ENCODE results near the gene DCC.
"Not testable (repeated sequence)": the region's sequence is repeated elsewhere in the genome, so short reads cannot be mapped to it uniquely, and the experiment has no call there.

DCC gene

GRCh38 chr18:52349498-52349897 is 9.5 kb downstream of the DCC start:
- DNase-seq: no peak

- no peak for DNase-seq
These were observed 12.9 kb downstream of the DCC start for GRCh38 chr18:52352920-52353319.

GRCh38 chr18:52353589-52353988 is 13.6 kb downstream of the DCC start:
- DNase-seq: no peak

GRCh38 chr18:52363861-52364260 is 23.9 kb downstream of the DCC start:
- DNase-seq: no peak

- not testable (repeated sequence) for DNase-seq
These were observed 26.9 kb downstream of the DCC start for GRCh38 chr18:52366851-52367250.

GRCh38 chr18:52367953-52368742 is 28.2 kb downstream of the DCC start:
- DNase-seq: no peak

- DNase-seq: no peak
These were observed 30.8 kb downstream of the DCC start for GRCh38 chr18:52370841-52371240.

- DNase-seq: no peak
These were observed 36.1 kb downstream of the DCC start for GRCh38 chr18:52376104-52376503.

- DNase-seq: no peak
These were observed 37.1 kb downstream of the DCC start for GRCh38 chr18:52377094-52377493.

GRCh38 chr18:52386306-52386705 is 46.3 kb downstream of the DCC start:
- DNase-seq: no peak

GRCh38 chr18:52387175-52387574 is 47.2 kb downstream of the DCC start:
- DNase-seq: no peak

- DNase-seq: no peak
These were observed 52.0 kb downstream of the DCC start for GRCh38 chr18:52391810-52392559.

GRCh38 chr18:52394602-52395001 is 54.6 kb downstream of the DCC start:
- DNase-seq: no peak

GRCh38 chr18:52395146-52395852 is 55.3 kb downstream of the DCC start:
- DNase-seq: no peak

GRCh38 chr18:52401236-52401635 is 61.2 kb downstream of the DCC start:
- no peak for DNase-seq

- DNase-seq: no peak
These were observed 62.8 kb downstream of the DCC start for GRCh38 chr18:52402814-52403213.

- DNase-seq: no peak
These were observed 63.5 kb downstream of the DCC start for GRCh38 chr18:52403291-52404021.

- no peak for DNase-seq
These were observed 68.9 kb downstream of the DCC start for GRCh38 chr18:52408800-52409302.

GRCh38 chr18:52409727-52410126 is 69.7 kb downstream of the DCC start:
- no peak for DNase-seq

GRCh38 chr18:52415131-52415530 is 75.1 kb downstream of the DCC start:
- DNase-seq: no peak

GRCh38 chr18:52422985-52423601 is 83.1 kb downstream of the DCC start:
- no peak for DNase-seq

- DNase-seq: no peak
These were observed 86.0 kb downstream of the DCC start for GRCh38 chr18:52426041-52426440.

All from hematopoietic multipotent progenitor cell treated with erythropoietin and hydrocortisone succinate and interleukin-3 and kit ligand, for 6 days (in vitro differentiated cells).